Aorta (tissue), 5 donors: ENCODE results near the gene TXLNG. TPM values are rescaled to one million over a fixed set of nuclear protein-coding genes. Genes with fewer than 3 reads are reported as not detected.
"Not testable (repeated sequence)": the region's sequence is repeated elsewhere in the genome, so short reads cannot be mapped to it uniquely, and the experiment has no call there.

Experiments used
- ATAC-seq: fragments of 200-7000 bp; cut with Tn5 transposase; one replicate; pipeline ENCODE4 v1.9.1; 2022; ENCODE audit warnings: moderate library complexity; ENCODE audit not compliant: low FRiP score
- DNase-seq, 2 donors: peaks; one replicate each; pipeline ENCODE4 v3.0.0-alpha.2; 2020
- H3K27ac ChIP-seq, 2 donors: one replicate each; pipeline ENCODE4 v1.5.1; 2013; ENCODE audit warnings: low read length in 2 of 2, mild to moderate bottlenecking in 2 of 2, moderate library complexity in 2 of 2, control low read depth in 1 of 2, inconsistent platforms in 1 of 2, low read depth in 1 of 2
- H3K27me3 ChIP-seq, 2 donors: one replicate each; pipeline ENCODE4 v1.6.1; 2013; ENCODE audit warnings: control low read depth in 1 of 2, low read length in 1 of 2, mild to moderate bottlenecking in 1 of 2, moderate library complexity in 1 of 2; ENCODE audit not compliant: insufficient read depth in 2 of 2, control insufficient read depth in 1 of 2
- H3K36me3 ChIP-seq, 2 donors: one replicate each; pipeline ENCODE4 v1.6.1; 2013; ENCODE audit warnings: control low read depth in 1 of 2, low read length in 1 of 2, mild to moderate bottlenecking in 1 of 2; ENCODE audit not compliant: insufficient read depth in 2 of 2, control insufficient read depth in 1 of 2
- H3K4me1 ChIP-seq, 2 donors: one replicate each; pipeline ENCODE4 v1.6.1; 2013; ENCODE audit warnings: low read length in 2 of 2, control low read depth in 1 of 2, mild to moderate bottlenecking in 1 of 2, moderate library complexity in 1 of 2; ENCODE audit not compliant: insufficient read depth in 2 of 2, control insufficient read depth in 1 of 2
- H3K4me3 ChIP-seq, 2 donors: one replicate each; pipeline ENCODE4 v1.5.1; 2013; ENCODE audit warnings: low read length in 2 of 2, control low read depth in 1 of 2, mild to moderate bottlenecking in 1 of 2
- H3K9me3 ChIP-seq: one replicate; pipeline ENCODE4 v1.6.1; 2013; ENCODE audit warnings: mild to moderate bottlenecking, low read length; ENCODE audit not compliant: control insufficient read depth
- WGBS, 2 donors: extraction: QIAGEN DNeasy Blood & Tissue Kit; methylation state at CpG; one replicate each; pipeline ENCODE4 v1.1.7; 2013; 5-methylcytosine and 5-hydroxymethylcytosine counted together
- intact Hi-C, 2 donors: fragments of 100-400 bp; cut with DNase I; formaldehyde crosslinking; loops; one replicate each; pipeline versions ENCODE4 v1.14.2 to v1.15.0; 2022
- polyA plus RNA-seq, 2 donors: library from polyadenylated mRNA; stranded (reverse); fragments of 200-250 nt; gene quantifications; one replicate each; pipeline ENCODE4 v1.2.3, GENCODE V29; 2013
- total RNA-seq, 2 donors: library from RNA; stranded (reverse); fragmentation: NEBNext Ultra II Directional; extraction: Animal tissue kit (Norgen Biotek cat#: 25700); gene quantifications; one replicate each; pipeline ENCODE4 v1.2.1, GENCODE V29; 2021
- donor health status: healthy with polysubstance abuse.
- donor health status: Bipolar disorder and iron deficiency.
- donor health status: DM: no; HTN: no; CAD: no.
- donor health status: DM: no; HTN: no; CAD: no.
- donor health status: DM: yes; HTN: yes; CAD: no.

TXLNG gene
- total and polyA plus RNA-seq, 4 donors, result 3.6 to 11.8 (median 10.3) TPM

DNA sequence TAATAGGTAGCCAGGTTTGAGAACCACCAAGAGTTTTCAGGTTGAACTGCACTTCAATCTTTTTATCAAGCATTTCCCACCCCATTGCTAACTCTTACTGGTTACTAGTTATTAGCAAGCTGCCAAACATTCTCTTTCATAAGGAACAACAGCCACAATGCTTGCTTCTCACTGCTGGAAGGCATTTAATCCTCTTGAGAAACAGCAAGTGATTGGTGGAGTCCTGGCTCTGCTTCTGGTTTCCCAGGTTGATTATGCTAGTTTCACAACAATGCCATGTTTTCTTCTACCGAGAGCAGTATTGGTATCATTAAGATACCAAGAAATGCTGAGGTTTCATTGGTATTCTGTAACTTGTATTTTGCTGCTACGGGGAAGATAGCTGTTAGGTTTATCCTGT lies 32.2 kb upstream of the TXLNG start:
- ATAC-seq (no peak), DNase-seq (no peak)
- peaks cover 0 to 12% of the 10 kb centered on the region in 2 donors for H3K36me3 ChIP-seq
- H3K27ac ChIP-seq, result no peak overlapping the region
- intact Hi-C loops, result no loop called here
- H3K4me1 ChIP-seq, result no peaks in the 10 kb centered on the region
- H3K4me3 ChIP-seq, result no peak overlapping the region
- 96 to 100% methylated on average over 2 of the region's 2 CpGs for WGBS, 2 donors
- no peaks in the 10 kb centered on the region for H3K9me3 ChIP-seq
- no peaks in the 10 kb centered on the region for H3K27me3 ChIP-seq

DNA sequence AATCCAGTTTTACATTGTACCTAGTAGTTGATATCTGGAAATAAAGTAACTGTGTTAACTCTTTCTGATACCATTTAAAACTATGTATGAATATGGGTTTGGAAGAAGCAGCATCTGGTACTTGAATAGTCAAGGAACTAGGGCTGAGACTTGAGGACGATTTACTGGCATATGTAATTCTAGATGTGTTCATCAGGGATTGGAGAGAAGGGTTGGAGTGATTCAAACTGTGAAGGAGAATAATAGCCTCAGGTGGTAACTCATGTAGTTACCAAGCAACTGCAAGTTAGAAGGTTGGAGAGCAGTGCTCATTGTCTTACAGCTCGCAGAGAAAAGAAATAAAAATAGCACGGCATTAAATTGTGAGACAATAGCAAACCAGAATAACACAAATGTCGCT lies 29.5 kb upstream of the TXLNG start:
- no peaks in the 10 kb centered on the region for H3K4me1 ChIP-seq
- H3K27me3 ChIP-seq, result no peaks in the 10 kb centered on the region
- H3K4me3 ChIP-seq, result no peak overlapping the region
- H3K27ac ChIP-seq, result no peak overlapping the region
- no peaks in the 10 kb centered on the region for H3K9me3 ChIP-seq
- DNase-seq, result no peak
- peaks cover 0 to 12% of the 10 kb centered on the region in 2 donors for H3K36me3 ChIP-seq
- ATAC-seq, result no peak
- intact Hi-C loops, result no loop called here
- 86 to 92% methylated on average over 4 of the region's 4 CpGs for WGBS, 2 donors

DNA sequence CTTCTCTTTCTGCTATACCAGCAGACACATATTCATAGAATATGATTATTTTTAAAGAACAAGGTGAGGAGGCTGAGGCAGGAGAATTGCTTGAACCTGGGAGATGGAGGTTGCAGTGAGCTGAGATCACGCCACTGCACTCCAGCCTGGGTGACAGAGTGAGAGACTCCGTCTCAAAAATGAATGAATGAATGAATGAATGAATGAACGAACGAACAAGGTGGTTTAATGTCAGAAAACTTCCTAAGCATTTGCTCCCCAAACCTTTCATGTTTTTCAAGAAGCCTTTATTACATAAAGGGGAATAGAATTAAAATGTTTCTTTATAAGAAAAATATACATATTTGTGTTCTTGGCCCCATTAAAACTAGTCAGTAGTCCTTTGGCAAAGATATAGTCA lies 24.8 kb upstream of the TXLNG start:
- H3K9me3 ChIP-seq, H3K27ac ChIP-seq, ATAC-seq, DNase-seq, H3K4me1 ChIP-seq, intact Hi-C loops, H3K4me3 ChIP-seq, H3K36me3 ChIP-seq, H3K27me3 ChIP-seq: not testable (repeated sequence)
- 91 to 93% methylated on average over 4 of the region's 4 CpGs for WGBS, 2 donors

DNA sequence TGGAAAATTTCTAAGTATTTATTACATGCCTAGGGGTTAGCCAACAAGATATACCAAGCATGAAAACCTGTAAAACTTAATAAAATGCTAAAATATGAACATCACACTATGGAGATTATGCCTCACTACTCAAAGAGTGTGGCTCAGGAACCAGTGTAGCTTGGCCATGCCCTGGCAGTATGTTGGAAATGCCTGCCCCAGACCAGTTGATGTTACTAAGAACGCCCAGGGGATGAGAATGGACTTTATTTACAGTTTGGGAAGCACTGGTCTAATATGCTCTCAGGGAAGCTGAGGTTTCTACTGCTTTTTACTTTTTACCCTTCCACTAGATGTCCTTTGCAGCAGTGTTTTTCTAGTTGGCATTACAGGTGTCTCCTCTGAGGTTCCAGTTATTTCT lies 23.7 kb upstream of the TXLNG start:
- no peak overlapping the region for H3K4me3 ChIP-seq
- 79 to 89% methylated on average over 1 of the region's 1 CpG for WGBS, 2 donors
- H3K27ac ChIP-seq, result no peak overlapping the region
- no peaks in the 10 kb centered on the region for H3K27me3 ChIP-seq
- no peaks in the 10 kb centered on the region for H3K36me3 ChIP-seq
- no peak for ATAC-seq
- intact Hi-C loops, result no loop called here
- DNase-seq, result no peak
- no peaks in the 10 kb centered on the region for H3K9me3 ChIP-seq
- H3K4me1 ChIP-seq, result no peaks in the 10 kb centered on the region

DNA sequence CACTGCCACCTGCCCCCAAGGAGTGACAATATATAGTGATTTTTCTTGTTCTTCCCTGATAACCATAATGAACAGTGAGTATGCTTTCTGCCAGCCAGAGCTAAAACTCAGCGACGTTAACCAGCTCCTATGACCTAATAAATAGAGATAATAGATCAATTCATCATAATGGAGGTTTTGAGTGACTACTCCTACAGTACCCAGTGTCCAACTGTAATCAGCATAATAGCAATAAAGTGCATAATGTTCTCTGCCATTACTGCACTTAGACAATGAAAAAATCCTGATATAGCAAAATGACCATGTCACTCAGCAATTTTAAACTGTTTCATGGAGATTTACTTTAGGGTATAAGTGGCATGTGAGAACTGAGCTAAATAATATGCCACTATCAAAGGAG lies 20.7 kb upstream of the TXLNG start:
- no peak for DNase-seq
- no peak for ATAC-seq
- no peaks in the 10 kb centered on the region for H3K27me3 ChIP-seq
- intact Hi-C loops, result no loop called here
- no peaks in the 10 kb centered on the region for H3K4me1 ChIP-seq
- H3K27ac ChIP-seq, result no peak overlapping the region
- WGBS, 2 donors, result 65 to 68% methylated on average over 2 of the region's 2 CpGs
- no peaks in the 10 kb centered on the region for H3K36me3 ChIP-seq
- H3K4me3 ChIP-seq, result no peak overlapping the region
- H3K9me3 ChIP-seq, result no peaks in the 10 kb centered on the region

DNA sequence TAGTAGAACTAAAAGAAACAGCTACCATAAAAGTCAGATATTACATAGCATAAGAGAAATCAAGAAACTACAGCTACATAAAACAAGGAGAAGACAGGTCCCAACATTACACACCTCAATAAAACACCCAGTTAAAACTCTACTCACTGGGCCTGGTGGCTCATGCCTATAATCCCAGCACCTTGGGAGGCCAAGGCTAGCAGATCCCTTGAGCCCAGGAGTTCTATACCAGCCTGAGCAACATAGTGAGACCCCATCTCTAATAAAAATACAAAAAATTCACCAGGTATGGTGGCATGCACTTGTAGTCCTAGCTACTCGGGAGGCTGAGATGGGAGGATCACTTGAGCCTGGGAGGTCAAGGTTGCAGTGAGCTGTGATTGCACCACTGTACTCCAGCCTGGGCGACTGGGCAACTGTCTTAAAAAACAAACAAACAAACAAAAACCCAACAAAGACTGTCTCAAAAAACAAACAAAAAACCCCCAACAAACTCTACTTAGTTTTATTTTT lies 15.2 kb upstream of the TXLNG start:
- no peaks in the 10 kb centered on the region for H3K4me1 ChIP-seq
- no peak overlapping the region for H3K4me3 ChIP-seq
- DNase-seq (no peak), ATAC-seq (no peak)
- intact Hi-C loops, result no loop called here
- no peaks in the 10 kb centered on the region for H3K36me3 ChIP-seq
- 81 to 82% methylated on average over 2 of the region's 2 CpGs for WGBS, 2 donors
- H3K27ac ChIP-seq, result no peak overlapping the region
- no peaks in the 10 kb centered on the region for H3K27me3 ChIP-seq
- no peaks in the 10 kb centered on the region for H3K9me3 ChIP-seq

DNA sequence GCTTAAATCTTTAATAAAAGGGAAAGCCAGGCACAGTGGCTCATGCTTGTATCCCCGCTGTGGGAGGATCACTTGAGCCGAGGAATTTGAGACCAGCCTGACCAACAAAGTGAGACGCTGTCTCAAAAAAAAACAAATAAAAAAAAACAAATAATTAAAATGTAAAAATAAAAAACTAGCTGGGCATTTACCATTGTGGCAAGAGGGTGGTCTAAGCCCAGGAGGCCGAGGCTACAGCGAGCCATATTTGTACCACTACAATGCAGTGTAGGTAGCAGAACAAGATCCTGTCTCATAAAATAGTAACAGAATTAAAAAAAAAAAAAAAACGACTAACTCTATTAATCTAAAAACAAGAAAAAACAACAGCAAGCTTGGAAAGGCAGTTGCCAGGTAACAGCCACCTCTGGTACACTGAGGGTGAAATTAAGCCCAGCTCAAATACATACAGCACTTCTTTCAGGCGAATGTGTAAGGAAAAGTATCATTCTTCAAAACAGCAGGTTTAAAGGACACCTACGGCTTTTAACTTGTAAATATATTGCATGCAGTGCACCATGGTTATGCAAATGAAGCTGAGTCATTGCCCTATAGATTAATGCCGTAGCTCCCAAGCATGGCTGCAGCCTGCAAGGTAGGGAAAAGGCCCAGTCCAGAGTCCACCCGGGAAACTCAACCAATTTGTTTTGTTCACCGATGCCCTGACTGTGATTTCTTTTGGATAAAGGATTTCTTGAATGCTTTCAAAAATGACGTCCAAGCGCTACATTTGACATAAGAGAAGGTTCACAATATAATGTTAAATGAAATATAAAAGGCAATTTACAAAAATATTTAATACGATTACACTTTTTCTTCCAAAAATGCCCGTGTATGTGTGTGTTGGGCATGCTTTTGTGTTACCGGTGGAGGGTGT lies 14.5 kb upstream of the TXLNG start:
- no peak overlapping the region for H3K27ac ChIP-seq
- intact Hi-C loops, result no loop called here
- no peak for ATAC-seq
- no peaks in the 10 kb centered on the region for H3K4me1 ChIP-seq
- 48 to 56% methylated on average over 16 of the region's 16 CpGs for WGBS, 2 donors
- H3K36me3 ChIP-seq, result no peaks in the 10 kb centered on the region
- no peak for DNase-seq
- H3K9me3 ChIP-seq, result no peaks in the 10 kb centered on the region
- H3K27me3 ChIP-seq, result no peaks in the 10 kb centered on the region
- no peak overlapping the region for H3K4me3 ChIP-seq

DNA sequence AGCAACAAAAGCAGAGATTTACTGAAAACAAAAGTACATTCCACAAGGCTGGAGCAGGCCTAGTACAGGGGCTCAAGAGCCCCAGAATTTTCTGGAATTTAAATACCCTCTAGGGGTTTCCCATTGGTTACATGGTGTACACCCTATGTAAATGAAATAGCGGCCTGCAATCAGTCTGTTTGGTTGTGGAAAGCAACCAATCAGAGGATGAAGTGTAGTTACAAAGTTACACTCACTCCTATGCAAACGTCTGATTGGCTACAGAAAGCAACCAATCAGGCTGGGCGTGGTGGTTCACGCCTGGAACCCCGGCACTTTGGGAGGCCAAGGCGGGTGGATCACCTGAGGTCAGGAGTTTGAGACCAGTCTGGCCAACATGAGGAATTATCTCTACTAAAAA lies 13.8 kb upstream of the TXLNG start:
- Histone ChIP-seq H3K4me1 (no peaks in the 10 kb centered on the region), H3K4me3 (no peak overlapping the region), H3K36me3 (no peaks in the 10 kb centered on the region), H3K27me3 (no peaks in the 10 kb centered on the region), H3K9me3 (no peaks in the 10 kb centered on the region), H3K27ac (no peak overlapping the region)
- no peak for ATAC-seq
- no peak for DNase-seq
- intact Hi-C loops, result no loop called here
- 94 to 96% methylated on average over 6 of the region's 6 CpGs for WGBS, 2 donors

DNA sequence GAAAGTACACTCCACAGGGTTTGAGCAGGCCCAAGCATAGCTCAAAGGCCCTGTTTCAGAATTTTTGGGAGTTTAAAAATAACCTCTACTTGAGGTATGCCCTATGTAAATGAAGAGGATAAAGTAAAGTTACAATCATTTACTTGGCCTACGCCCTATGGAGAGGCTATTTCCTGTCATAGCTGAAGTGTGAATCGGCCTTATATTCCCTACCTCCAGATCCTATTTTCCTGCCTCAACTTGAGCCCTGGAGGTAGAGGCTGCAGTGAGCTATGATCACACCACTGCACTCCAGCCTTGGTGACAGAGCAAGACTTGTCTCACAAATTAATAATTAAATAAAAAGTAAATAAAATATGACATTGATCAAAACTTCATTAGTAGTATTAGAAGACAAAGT lies 11.5 kb upstream of the TXLNG start:
- 95 to 100% methylated on average over 2 of the region's 2 CpGs for WGBS, 2 donors
- Histone ChIP-seq H3K4me1 (no peaks in the 10 kb centered on the region), H3K27ac (no peak overlapping the region), H3K4me3 (no peak overlapping the region), H3K36me3 (no peaks in the 10 kb centered on the region), H3K9me3 (no peaks in the 10 kb centered on the region), H3K27me3 (no peaks in the 10 kb centered on the region)
- ATAC-seq (no peak), DNase-seq (no peak)
- intact Hi-C loops, result no loop called here
